ENCODE results near the gene SLC24A4.

SLC24A4 gene

DNA sequence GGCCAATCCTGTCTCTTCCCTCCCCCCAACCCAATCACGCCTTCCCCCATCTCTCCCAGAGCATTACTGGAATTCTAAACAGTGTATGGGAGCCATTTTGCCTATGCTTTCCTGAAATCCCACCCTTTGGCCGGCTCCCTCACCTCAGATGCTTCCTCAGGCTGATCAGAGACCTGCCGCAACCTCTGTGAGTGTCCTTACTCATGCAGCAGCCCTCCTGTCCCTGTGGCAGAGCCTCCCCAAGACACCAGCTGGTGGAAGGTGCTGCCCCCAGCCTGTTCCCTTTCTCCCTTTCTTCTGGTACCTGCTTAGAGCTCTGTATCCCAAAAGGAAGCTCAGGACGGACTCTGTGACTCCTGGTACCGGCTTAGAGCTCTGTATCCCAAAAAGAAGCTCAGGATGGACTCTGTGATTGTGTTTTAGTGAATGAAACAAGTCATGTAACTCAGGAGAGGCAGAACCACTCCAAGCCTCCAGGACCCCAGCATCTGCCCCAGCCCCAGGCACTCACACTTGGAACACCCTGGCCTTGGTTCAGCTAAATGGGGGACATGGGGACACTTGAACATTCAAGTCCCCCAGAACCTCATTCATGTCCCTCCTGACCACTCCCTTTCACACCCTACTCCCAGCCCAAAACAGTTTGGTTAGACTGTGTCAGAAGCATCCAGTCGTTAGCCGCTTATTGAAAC, 161.3 kb downstream of the SLC24A4 start:
- DNase-seq, result no peak

DNA sequence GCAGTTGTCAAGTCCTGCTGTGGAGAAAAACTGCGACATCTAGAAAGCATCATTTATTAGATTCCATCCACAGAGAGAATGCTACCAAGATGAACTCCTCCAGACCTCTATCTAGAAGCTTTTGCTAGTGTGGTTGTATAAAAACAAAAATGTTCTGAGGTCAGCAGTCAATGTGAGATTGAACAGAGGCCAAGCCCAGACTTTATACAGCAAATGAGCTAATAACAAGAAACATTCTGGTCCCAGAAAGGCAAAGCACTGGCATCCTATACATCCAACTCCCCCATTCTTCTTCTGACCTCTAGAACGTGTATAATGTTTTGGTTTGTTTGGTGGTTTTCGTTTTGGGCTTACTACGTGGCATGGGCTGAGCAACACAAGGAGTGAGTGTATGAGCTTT, 163.9 kb downstream of the SLC24A4 start:
- DNase-seq, result no peak

DNA sequence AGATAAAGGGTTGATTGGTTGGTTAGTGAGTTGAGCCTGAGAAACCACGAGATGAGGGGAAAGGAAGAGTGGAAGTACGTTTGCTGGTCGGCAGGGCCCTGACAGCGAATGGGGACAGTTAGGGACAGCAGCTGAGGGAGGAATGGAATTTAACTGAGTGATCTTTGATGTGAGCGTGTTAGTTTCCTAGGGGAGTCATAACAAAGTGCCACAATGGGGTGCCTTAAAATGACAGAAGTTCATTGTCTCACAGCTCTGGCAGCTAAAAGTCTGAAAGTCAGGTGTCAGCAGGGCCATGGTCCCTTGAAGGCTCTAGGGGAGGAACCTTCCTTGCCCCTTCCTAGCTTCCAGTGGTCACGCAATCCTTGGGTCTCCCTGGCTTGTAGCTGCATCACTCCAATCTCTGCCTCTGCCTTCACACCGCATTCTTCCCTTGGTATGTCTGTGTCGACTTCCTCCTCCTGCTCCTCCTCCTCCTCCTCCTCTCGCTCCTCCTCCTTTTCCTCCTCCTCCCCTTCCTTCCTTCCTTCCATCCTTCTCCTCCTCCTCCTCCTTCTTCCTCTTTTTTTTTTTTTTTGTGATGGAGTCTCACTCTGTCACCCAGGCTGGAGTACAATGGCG, 164.7 kb downstream of the SLC24A4 start:
- no peak for DNase-seq

DNA sequence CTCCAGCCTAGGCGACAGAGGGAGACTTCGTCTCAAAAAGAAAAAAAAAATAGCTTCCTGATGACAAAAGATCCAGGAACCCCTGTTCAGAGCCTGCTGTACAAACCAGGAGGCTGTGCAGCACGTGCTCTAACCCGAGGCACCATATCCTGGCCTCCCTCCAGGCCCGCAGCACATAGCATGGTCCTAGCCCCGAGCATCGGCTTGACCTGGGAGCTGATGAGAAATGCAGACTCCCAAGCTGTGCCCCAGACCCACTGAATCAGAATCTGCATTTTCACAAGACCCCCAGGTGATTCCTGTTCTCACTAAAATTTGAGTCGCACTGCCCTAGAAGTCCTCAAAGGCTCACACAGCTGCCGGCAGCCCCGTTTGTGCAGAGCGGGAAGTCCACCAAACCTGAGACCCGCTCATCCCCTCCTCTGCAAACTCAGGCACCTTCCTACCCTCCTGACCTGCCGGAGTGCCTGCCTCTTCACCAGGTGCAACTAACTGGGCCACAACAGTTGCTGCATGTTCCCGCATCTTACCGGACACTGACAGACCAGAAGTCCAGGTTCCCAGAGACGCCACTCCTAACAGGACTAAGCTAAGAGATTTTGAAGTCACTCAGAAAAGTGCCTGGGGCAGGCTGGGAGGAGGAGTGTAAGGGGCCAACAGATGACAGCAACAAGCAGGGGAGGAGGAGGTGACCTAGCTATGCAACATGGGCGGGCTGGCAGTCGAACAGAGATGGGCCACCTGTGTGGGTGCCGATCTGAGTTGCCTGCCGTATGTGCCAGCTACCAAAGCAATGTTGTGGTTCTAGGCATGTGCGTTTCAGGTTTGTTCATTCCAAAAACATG, 166.7 kb downstream of the SLC24A4 start:
- DNase-seq, result no peak

DNA sequence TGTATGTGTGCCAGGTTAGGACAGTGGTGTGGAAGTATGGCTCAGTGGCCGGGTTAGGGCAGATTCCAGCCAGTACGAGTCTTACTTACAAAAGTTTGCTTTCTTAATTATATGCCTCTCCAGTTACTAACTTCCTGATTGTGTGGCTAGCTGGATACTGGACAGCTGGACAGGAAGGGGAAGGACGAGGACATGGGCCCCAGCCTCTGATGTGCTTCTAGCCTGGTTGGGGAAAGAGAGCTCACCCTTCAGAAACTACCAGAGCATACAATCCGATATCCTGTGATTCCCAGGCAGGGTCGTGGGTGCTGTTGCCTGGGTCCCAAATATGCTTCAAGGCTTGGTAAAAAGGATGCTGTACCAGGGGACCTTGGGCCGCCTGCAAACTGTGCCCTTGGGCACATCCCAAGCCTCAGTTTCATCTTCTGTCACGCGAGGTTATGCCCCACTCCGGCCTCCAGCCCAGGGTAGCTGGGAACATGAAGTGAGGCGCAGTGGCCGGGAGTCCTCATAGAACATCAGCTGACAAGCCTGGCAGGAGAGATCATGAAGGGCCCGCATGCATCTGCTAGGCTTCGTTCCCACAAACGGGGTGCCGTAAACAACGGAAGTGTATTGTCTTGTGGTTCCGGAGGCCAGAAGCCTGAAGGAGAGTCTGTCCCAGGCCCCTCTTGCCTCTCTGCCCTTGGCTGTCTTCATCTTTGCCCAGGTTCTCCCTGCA, 167.4 kb downstream of the SLC24A4 start:
- no peak for DNase-seq

DNA sequence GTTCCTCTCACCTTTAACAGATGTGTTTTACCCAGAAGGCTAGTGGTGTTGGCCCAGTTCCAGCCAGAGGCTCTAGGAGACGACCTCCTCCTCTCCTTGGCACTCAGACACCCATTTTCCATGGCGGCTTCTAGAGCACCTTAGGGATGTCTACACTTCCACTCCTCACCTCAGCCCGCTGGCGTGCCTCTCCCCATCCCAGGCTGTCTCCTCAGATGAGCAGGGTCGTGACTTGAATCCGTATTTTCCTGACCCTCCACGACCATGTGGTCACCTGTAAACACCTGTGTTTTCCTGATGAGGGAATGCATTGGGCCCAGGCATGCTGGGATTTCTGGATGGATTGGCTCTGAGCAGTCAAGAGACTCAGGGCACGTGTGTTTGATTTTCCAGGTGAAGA, 168.8 kb downstream of the SLC24A4 start:
- DNase-seq, result no peak

DNA sequence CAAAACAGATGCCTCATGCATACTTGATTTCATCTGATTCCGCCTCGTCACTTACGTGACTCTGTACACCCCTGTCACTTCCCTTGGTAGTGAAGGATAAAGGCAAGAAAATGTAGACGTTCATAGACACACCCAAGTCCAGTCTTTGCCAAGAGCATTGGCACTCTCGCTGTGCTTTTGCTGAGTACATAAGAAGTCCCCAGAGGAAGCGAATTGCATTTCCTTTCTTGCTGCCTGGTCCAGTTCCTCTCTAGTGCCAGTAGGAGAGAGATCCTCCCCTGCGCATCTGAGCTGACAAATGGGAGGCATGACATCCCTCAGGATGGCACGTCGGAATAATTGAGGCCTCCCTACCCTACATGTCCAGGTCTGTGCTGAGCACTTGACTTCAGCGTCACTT, 169.3 kb downstream of the SLC24A4 start:
- DNase-seq, result no peak

DNA sequence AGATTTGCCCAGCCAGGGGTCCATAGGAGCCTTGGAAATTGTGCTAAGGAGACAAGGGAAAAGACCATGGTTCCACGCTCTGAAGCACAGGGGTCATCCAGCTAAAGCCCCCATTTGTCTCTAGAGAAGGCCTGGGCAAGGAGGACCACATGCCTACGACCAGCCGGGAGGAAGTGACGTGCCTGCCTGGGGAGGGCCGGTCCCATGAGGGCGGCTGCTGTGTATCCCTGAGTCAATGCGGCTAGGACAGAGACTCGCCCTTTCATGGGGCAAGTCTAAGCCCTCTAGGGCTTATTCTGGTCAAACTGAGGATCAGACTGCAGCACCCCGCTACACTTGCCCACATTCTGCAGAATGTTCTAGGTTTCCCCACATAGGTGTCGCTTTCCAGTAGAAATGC, 170.1 kb downstream of the SLC24A4 start:
- DNase-seq, result no peak

DNA sequence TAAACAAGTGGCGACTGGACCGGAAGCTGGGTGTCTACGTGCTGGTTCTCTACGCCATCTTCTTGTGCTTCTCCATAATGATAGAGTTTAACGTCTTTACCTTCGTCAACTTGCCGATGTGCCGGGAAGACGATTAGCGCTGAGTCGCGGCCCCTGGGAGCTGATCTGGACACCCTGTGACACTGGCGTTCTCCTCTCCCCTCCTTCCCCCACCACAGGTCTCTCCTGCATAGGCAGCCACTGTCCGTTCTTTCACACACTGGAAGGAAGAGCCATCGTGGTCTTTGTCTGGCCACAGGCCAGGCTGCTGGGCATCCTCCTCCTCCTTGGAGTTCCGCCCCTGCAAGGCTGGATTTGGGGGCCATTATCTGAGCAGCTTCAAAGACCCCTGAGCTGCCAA, 170.5 kb downstream of the SLC24A4 start:
- no peak for DNase-seq

DNA sequence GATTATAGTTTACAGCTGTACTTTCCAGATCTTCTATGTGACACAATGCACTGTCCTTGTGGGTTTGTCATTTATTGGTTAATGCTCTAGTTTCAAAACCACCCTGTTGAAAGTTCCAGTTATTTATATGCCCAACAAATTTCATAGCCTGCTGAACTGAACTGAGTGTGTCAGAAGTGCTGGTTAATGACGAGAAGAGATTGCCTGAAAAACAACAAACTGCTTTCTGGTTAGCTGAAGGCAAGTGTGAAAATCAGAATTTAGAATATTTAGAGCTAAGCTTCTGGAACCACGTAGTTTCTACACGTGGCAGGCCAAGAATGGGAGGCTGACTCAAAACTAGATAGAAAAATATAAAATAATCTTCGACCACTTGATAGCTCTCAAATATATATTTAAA, 171.5 kb downstream of the SLC24A4 start:
- no peak for DNase-seq

DNA sequence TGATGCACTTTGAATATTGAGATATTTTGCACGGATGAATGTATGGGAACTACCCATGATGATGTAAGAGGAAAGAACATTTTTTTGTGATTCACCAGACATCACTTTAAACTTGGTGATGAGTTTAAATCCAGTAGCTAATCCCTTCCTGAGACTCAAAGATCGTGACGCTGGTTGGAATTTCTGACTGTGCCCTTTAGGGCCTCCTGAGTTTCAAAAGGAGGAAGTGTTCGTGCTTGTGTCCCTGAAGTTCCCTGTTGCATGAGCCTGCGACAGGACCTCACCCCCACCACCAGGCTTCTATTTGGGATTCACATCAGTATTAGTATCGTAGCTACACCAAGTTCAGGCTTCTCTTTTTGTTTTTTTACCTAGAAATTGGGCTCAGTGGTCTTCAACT, 172.1 kb downstream of the SLC24A4 start:
- DNase-seq, result no peak

DNA sequence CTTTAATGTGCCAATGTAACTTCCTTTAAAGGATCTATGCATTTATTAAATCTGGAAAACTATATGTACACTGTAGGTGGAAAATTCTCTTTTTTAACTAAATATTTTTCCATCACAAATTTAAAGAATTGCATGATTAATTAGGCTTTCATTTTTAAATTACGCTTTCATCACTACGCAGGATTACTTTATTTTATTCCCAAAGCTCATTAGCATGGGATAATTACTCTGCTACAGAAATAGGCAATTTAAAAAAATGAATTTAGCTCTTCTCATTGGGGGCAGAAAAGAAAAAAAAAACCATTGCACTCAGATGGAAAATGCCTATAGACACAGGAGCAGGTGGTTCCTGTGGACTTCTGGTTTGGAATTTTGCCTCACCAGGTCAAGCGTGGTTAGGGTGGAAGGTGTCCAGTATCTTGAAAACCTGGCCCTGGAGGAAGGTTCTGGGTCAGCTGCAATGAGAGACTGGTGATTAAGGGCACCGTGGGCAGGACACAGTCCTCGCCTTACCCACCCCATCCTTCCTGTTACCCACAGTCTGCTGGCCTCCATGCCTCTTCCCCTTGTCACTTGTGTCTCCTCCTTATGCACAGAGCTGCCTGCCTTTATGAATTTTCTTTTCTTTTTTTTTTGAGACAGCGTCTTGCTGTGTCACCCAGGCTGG, 173.4 kb downstream of the SLC24A4 start:
- no peak for DNase-seq

DNA sequence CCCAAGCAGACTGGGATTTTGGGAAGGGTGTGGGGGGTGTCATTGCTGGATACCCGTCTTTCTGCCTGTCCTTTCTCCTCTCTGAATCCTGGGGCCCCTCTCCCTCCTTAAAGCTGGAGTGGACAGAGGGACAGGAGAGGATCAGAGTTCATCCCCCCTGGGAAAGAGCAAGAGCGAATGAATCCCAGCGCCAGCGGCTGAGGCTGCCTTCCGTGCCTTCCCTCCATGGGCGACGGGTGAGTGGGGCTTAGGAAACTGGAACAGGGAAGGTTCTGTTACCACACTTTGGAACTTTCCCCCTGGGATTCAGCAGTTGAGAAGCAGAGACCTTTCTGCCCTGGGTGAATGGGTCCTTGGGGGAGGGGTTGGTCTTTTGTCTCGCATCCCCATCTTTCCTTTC, 174.4 kb downstream of the SLC24A4 start:
- no peak for DNase-seq

DNA sequence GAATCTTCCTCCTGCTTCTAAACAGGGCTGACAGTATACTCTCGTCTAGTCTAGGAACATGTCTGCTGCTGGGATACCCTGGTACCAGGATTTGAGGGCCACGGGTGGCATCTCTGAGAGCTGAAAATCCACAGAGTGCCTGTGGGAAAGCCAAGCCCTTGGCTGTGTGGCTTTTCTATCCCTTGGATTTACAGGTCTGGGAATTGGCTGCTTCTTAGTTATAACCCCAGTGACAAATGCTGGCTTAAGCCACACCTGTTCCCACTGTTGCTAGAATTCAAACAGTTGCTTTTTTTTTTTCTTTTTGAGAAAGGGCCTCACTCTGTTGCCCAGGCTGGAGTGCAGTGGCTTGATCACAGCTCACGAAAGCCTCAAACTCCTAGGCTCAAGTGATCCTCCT, 176.3 kb downstream of the SLC24A4 start:
- DNase-seq, result no peak

DNA sequence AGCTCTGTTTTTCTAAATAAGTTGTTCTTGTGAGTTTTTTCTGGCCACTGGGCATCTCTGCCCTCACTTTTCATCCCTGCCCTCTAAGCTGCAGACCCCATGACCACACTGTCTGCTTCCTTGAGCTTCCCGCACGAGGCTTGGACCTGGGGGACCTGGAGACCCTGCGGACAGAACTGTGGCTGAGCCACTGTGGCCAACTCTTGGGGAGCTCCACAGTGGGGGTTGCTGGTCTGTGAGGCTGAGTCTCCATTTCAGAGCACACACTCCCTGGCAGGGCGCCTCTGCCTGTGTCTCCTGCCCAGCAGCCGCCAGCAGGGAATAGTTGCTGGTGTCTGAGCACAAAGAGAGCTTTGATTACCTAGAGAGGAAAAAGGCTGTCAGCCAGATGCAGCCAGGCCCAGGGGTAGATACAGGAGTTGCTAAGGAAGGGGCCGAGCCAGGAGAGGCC, 177.6 kb downstream of the SLC24A4 start:
- peak; percentile 4 for DNase-seq

DNA sequence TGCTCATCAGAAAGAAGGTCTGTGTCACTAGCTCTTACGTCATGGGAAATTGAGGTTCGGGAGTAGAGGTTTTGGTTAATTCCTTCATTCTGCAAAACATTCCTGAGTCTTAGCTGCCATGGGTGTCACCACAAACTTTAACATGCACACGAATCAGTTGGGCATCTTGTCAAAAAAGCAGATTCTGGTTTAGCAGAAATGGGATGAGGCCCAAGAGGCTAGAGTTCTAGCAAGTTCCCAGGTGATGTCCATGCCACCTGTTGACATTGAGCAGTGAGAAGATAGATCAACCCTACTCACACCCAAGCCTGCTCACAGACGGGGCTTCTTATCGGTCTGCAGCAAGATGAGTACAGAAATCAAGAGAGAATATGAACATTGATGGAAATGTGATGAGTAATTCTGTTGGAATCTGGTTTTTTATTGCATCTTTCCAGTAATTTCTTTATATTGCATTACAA, 179.0 kb downstream of the SLC24A4 start:
- DNase-seq, result no peak

DNA sequence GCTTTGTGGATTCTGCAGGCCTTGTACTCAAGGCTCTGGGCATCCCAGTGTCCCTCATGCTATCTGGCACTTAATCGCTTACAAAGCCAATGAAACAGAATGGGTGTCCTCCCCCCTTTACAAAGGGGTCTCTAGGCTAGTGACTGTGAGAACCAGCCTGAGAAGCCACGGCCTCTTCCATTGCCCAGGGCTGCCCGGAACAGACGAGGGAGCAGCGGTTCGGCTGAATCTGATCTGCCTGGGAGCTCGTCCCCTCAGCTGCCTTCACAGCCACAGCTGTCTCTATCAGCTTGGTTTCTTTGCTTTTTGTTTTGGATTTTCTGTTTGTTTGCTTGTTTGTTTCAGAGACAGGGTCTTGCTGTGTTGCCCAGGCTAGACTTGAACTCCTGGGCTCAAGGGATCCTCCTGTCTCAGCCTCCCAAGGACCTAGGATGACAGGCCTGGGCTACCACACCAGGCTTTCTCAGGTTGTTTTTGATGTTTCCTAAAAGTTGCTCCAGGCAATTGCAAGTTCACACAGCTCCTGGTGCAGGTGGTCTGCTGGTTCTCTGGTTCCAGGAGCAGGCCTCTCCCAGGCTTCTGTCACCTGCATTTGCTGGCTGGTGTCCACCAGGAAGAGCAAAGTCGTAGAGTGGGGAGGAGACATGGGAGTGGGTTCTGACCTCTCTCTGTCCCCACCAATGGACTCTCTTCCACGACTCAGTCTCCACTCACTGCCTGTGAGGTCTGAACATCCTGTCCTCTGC, 179.7 kb downstream of the SLC24A4 start:
- DNase-seq, result no peak

DNA sequence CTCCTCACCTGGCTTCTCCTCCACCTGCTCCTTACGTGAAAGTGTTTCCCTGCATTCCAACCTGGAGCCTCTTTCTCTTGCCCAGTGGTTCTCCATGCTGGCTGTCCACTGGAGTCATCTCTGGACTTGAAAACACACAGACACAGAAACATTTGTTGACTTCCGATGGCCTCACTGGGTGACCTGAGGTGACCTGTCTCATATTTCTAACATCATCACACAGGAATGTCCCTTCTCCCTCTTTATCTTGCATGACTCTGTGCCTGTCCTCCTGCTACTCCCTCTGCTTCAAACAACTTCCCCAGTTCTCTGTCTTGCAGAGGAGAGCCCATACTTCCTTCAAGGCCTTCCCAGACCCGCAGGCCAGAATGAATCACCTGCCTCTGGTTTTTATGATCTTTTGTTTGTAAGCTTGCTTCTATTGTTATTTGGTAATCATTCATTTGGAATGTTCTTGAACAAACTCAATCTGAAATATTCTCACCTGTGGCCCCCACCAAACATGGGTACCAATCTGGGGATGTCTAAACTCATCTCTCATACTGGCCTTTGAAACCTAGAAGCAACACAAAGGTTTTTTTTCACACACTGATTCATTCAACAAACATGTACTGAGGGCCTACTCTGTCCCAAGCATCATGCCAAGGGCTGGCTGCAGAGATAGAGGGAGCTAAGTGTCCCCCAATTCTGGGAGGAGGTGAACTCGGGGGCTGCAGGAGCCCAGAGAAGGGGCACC, 181.0 kb downstream of the SLC24A4 start:
- DNase-seq, result no peak

DNA sequence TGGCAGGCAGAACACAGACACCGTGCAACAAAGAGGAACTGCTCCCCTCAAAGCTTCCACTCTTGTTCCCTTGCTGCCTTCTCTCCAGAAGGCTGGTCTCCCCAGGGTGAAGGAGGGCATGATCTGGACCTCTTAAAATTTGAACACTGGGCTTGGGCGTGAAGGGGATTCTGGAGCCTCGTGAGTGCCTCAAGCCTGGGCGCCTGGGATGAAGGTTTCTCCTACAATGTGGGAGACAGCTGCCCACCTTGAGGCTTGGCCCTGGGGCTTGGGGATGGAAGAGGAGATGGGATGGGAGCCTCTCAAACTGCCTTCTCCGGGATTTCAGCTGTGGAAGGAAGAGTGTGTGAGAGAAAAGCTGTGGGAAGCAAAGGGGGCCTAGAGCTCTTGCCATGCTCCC, 182.9 kb downstream of the SLC24A4 start:
- DNase-seq, result no peak

DNA sequence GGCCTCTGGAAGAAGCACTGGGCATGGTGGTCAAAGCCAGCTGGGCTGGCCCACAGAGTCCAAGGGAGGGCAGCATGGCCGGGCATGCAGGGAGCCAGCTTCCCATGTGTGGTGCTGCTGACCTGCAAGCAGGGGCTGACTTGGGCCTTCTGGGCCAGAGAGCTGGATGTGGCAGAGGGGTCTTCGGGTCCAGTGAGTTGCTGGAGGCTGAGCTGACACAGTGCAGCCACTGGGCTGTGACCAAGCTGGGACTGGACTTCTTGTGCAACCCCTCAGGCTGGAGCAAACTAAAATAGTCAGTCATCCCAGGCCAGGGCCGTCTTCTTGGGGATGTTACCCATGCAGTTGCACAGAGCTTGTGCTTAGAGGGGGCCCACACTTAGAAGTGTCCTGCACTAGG, 183.3 kb downstream of the SLC24A4 start:
- DNase-seq, result no peak

DNA sequence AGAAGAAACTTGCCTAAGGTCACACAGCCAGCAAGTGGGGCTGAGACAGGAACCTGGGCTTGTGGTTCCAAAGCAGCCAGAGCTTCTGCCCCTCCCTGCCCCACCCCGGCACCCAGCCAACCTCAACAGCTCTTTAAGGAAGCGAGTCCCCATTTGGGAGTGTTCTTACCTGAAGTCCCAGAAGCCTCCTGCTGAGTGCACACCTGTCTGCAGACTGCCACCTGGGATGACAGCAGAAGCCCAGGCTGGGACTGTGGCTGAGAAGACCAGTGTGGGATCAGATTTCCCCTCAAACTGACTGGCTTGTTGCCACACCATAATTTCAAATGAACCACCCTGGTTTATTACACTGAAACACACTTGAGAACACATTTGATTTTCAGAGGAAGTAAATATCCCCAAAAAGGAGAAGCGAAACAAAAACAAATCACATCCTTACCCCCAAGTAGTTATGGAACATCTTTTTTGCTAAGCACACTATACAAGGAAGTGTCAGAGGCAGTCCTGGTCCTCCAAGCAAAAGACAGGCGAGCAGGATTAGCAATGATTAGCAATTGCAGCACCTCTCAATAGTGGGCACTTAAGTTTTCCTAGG, 184.3 kb downstream of the SLC24A4 start:
- peak; percentile 91 for DNase-seq

Data from NCI-H146 (cell line).